Occipital lobe (tissue), 2 donors: ENCODE measurements around the gene TESMIN. TPM values are rescaled to one million over a fixed set of nuclear protein-coding genes. Genes with fewer than 3 reads are reported as not detected.

ENCODE experiments used
- DNase-seq: peaks from one replicate; lab custom pipeline; 2025; lab: John Stamatoyannopoulos, UW
- total RNA-seq: library from RNA; depleted of rRNA; stranded (reverse); fragments of >200 nt; gene quantifications from one replicate; pipeline ENCODE4 v1.2.3, GENCODE V29; 2014

TESMIN gene
- total RNA-seq, 1 donor from 2014 or later = 0.94 TPM

- DNase-seq = no peak
Observed at GRCh38 chr11:68661014-68661413, 90.3 kb downstream of the TESMIN start.

GRCh38 chr11:68660066-68660810 is 91.1 kb downstream of the TESMIN start:
- DNase-seq = no peak

GRCh38 chr11:68659158-68659921 is 92.0 kb downstream of the TESMIN start:
- DNase-seq = no peak

- DNase-seq = no peak
Observed at GRCh38 chr11:68658661-68659060, 92.7 kb downstream of the TESMIN start.

- DNase-seq = no peak
Observed at GRCh38 chr11:68658097-68658496, 93.2 kb downstream of the TESMIN start.

Other genes with a start within 250 kb of the TESMIN start
- gene GAL, start 67.0 kb downstream of the TESMIN start, total RNA-seq = not detected
- gene CPT1A, start 90.4 kb upstream of the TESMIN start, total RNA-seq = 5.5 TPM
- gene MRPL21, start 152.3 kb upstream of the TESMIN start, total RNA-seq = 43.2 TPM
- gene IGHMBP2, start 152.4 kb upstream of the TESMIN start, total RNA-seq = 8.1 TPM
- not detected for gene MRGPRD, start 229.5 kb upstream of the TESMIN start, total RNA-seq